Measurements from ENCODE around the gene DUOX1. TPM values are rescaled to one million over a fixed set of nuclear protein-coding genes. Genes with fewer than 3 reads are reported as not detected.

The DUOX1 gene
- total and polyA plus RNA-seq, 12 donors: 0.14 to 0.99 (median 0.61) TPM; not detected in 1

- no peak for TF ChIP-seq CTCF (IDR thresholded peaks at IDR 0.05)
- ATAC-seq (no peak), DNase-seq (no peak)
- intact Hi-C loops (cut with DNase I): no loop called here
- peaks cover 0 to 57% (median 0%) of the 10 kb centered on the region in 9 donors for H3K36me3 ChIP-seq
- WGBS, 2 donors: 79 to 92% methylated on average over 2 of the region's 2 CpGs
- no peaks in the 10 kb centered on the region for H3K9me3 ChIP-seq
- H3K4me3 ChIP-seq: no peak overlapping the region
- peaks cover 0 to 3% (median 0%) of the 10 kb centered on the region in 9 donors for H3K4me1 ChIP-seq
- H3K27ac ChIP-seq: no peak overlapping the region
- no peaks in the 10 kb centered on the region for H3K27me3 ChIP-seq
Observed at GRCh38 chr15:45174577-45174976, 44.8 kb downstream of the DUOX1 start.

GRCh38 chr15:45177285-45177684 lies 47.5 kb downstream of the DUOX1 start:
- H3K9me3 ChIP-seq: no peaks in the 10 kb centered on the region
- no peak overlapping the region for H3K4me3 ChIP-seq
- DNase-seq (no peak), ATAC-seq (peak in 1 of 8 donors; percentile 28)
- TF ChIP-seq CTCF (IDR thresholded peaks at IDR 0.05): no peak
- peaks cover 0 to 8% (median 0%) of the 10 kb centered on the region in 9 donors for H3K4me1 ChIP-seq
- peaks cover 0 to 48% (median 0%) of the 10 kb centered on the region in 9 donors for H3K36me3 ChIP-seq
- intact Hi-C loops (cut with DNase I): no loop called here
- H3K27me3 ChIP-seq: no peaks in the 10 kb centered on the region
- no peak overlapping the region for H3K27ac ChIP-seq
- 92 to 99% methylated on average over 3 of the region's 3 CpGs for WGBS, 2 donors

- no peak overlapping the region for H3K27ac ChIP-seq
- no peaks in the 10 kb centered on the region for H3K9me3 ChIP-seq
- H3K27me3 ChIP-seq: no peaks in the 10 kb centered on the region
- H3K36me3 ChIP-seq: peaks cover 0 to 33% (median 0%) of the 10 kb centered on the region in 9 donors
- ATAC-seq (peak in 5 of 8 donors; percentile 24 to 41 (median 25)), DNase-seq (no peak)
- H3K4me3 ChIP-seq: no peak overlapping the region
- peak; percentile 9 to 58 (median 50) for TF ChIP-seq CTCF (IDR thresholded peaks at IDR 0.05)
- H3K4me1 ChIP-seq: peaks cover 0 to 8% (median 0%) of the 10 kb centered on the region in 9 donors
- intact Hi-C loops (cut with DNase I): no loop called here
- WGBS, 2 donors: 79 to 86% methylated on average over 13 of the region's 13 CpGs
Observed at GRCh38 chr15:45179221-45179985, 49.6 kb downstream of the DUOX1 start.

- 90 to 92% methylated on average over 7 of the region's 7 CpGs for WGBS, 2 donors
- ATAC-seq: no peak
- no peak overlapping the region for H3K27ac ChIP-seq
- DNase-seq: no peak
- no peak overlapping the region for H3K4me3 ChIP-seq
- intact Hi-C loops (cut with DNase I): no loop called here
- H3K9me3 ChIP-seq: no peaks in the 10 kb centered on the region
- peaks cover 0 to 9% (median 0%) of the 10 kb centered on the region in 9 donors for H3K4me1 ChIP-seq
- H3K27me3 ChIP-seq: no peaks in the 10 kb centered on the region
- TF ChIP-seq CTCF (IDR thresholded peaks at IDR 0.05): no peak
- H3K36me3 ChIP-seq: peaks cover 0 to 25% (median 0%) of the 10 kb centered on the region in 9 donors
Observed at GRCh38 chr15:45180201-45180600, 50.4 kb downstream of the DUOX1 start.
